ENCODE results near the gene SLC22A1. TPM values are rescaled to one million over a fixed set of nuclear protein-coding genes. Genes with fewer than 3 reads are reported as not detected.

Gene SLC22A1
- total and polyA plus RNA-seq, 2 of the 13 experiments (the other 11 are each of a cell fraction or from before 2014, with no cell fraction given): 0.80 to 0.87 TPM

DNA sequence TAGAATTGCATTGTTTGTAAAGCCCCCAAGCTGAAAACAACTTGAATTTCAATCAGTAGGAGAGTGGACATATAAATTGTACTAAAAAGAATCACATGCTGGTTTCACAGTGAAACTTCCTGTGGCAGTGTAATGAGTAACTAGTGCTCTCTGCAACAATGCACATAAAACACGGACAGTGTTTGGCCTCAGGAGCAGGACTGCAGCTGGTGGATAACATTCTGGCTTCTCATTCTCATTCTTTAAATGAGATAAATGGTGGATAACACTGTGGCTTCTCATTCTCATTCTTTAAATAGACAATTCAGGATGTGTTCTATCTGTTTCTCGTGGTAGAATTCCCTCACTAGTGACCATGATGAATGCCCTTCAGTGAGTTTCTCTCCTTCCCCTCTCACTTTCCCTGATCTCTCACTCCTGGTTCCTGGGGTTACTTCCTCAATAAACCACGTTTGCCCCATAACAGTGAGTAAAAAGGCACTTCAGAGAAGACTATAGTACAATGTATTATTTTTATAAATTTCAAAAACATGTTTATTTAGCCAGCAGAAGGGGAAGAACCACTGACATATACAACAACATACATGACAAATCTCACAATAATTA, 77.1 kb downstream of the SLC22A1 start:
- H3K4me1 ChIP-seq (ENCODE audit: insufficient read depth, low read length): peaks cover 10% of the 10 kb centered on the region
- H3K4me2 ChIP-seq (ENCODE audit: low read depth, low read length): peak overlapping the region; percentile 63
- H3K9ac ChIP-seq (ENCODE audit: insufficient read depth, low read depth, low read length): no peak overlapping the region
- under 1% methylated on average over 3 of the region's 3 CpGs for WGBS (ENCODE audit: low lambda C conversion rate)
- ChIA-PET CTCF (ENCODE audit: low intra/inter-chr PET ratio, low total read pairs) (no interaction called here), POLR2A (no interaction called here)
- peak; percentile 14 for DNase-seq (ENCODE audit: low spot score)
- in situ Hi-C loops (cut with HindIII; ENCODE audit: extremely low pct_ligation_motif_present, low pct_unique_long_range_greater_than_20kb): no loop called here
- H4K20me1 ChIP-seq (ENCODE audit: insufficient read depth, low read length): no peaks in the 10 kb centered on the region
- ATAC-seq: peak; percentile 99
- H3K79me2 ChIP-seq (ENCODE audit: insufficient read depth, low read length): no peaks in the 10 kb centered on the region
- H3K9me3 ChIP-seq (ENCODE audit: low read length): peaks cover 19% of the 10 kb centered on the region
- peaks cover 0 to 4% of the 10 kb centered on the region in 2 experiments; a peak in 1 of 5 replicates for H3K27me3 ChIP-seq (ENCODE audit: control insufficient read depth in 1 of 2, insufficient read depth in 2 of 2, low read length in 2 of 2)
- intact Hi-C loops (cut with micrococcal nuclease; ENCODE audit: unreplicated experiment): no loop called here
- no TSS peak for BruUV-seq (replicated peaks)
- H3K27ac ChIP-seq (ENCODE audit: extremely low read length, insufficient read depth, low read length): no peak overlapping the region
- no peaks in the 10 kb centered on the region for H3K36me3 ChIP-seq (replicated peaks in 1 of 2; ENCODE audit: control insufficient read depth in 1 of 2, insufficient read depth in 2 of 2, low read length in 2 of 2)
- H2AFZ ChIP-seq (ENCODE audit: low read length): peak overlapping the region; percentile 82
- FAIRE-seq: peak; percentile 63
- peak overlapping the region in 2 of 3 experiments; percentile 32 to 33; a peak in 4 of 6 replicates for H3K4me3 ChIP-seq (replicated peaks in 1 of 3; ENCODE audit: insufficient read depth in 1 of 3, low read depth in 2 of 3, low read length in 3 of 3)
- TF ChIP-seq RXRB (CRISPR knock-in tag; IDR thresholded peaks at IDR 0.05; ENCODE audit: borderline replicate concordance) (peak; percentile 14; the same call in 1 of the 2 replicates), ZBTB25 (CRISPR knock-in tag; IDR thresholded peaks at IDR 0.05) (no peak), ZNF83 (CRISPR knock-in tag; IDR thresholded peaks at IDR 0.05; ENCODE audit: borderline replicate concordance) (no peak), ZNF142 (CRISPR knock-in tag; IDR thresholded peaks at IDR 0.05) (no peak), MIXL1 (CRISPR knock-in tag; IDR thresholded peaks at IDR 0.05) (peak; percentile 53; the same call in 1 of the 2 replicates), PAXIP1 (CRISPR knock-in tag; conservative IDR thresholded peaks at IDR 0.05) (no peak; the same call in 1 of the 2 replicates), ZNF224 (CRISPR knock-in tag; IDR thresholded peaks at IDR 0.05) (no peak), ARID3A (IDR thresholded peaks at IDR 0.05; ENCODE audit: low read depth, low read length) (no peak), DRAP1 (CRISPR knock-in tag; IDR thresholded peaks at IDR 0.05) (peak; percentile 51; the same call in 1 of the 2 replicates)

Data from HepG2 (cell line).